ENCODE data around the gene MTR.

The MTR gene

DNA sequence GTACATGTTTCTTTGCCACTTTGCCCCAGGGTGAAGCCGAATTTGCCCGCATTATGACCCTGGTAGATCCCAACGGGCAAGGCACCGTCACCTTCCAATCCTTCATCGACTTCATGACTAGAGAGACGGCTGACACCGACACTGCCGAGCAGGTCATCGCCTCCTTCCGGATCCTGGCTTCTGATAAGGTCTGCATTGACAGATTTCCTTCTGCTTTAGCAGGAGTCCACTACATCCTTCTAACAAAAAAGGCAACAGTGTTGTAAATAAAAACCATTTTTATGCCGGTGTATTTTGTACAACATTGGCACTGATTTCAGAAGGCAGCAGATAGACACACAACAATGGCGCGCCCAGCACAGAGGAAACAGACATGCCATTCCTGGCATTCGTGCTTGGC is 34.1 kb upstream of the MTR start:
- no peak for TF ChIP-seq ZFX (IDR thresholded peaks at IDR 0.05; ENCODE audit: borderline replicate concordance)
- TF ChIP-seq, protein P1, sequence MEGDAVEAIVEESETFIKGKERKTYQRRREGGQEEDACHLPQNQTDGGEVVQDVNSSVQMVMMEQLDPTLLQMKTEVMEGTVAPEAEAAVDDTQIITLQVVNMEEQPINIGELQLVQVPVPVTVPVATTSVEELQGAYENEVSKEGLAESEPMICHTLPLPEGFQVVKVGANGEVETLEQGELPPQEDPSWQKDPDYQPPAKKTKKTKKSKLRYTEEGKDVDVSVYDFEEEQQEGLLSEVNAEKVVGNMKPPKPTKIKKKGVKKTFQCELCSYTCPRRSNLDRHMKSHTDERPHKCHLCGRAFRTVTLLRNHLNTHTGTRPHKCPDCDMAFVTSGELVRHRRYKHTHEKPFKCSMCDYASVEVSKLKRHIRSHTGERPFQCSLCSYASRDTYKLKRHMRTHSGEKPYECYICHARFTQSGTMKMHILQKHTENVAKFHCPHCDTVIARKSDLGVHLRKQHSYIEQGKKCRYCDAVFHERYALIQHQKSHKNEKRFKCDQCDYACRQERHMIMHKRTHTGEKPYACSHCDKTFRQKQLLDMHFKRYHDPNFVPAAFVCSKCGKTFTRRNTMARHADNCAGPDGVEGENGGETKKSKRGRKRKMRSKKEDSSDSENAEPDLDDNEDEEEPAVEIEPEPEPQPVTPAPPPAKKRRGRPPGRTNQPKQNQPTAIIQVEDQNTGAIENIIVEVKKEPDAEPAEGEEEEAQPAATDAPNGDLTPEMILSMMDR (IDR thresholded peaks at IDR 0.05), result no peak
- H3K27ac ChIP-seq, result no peak overlapping the region

DNA sequence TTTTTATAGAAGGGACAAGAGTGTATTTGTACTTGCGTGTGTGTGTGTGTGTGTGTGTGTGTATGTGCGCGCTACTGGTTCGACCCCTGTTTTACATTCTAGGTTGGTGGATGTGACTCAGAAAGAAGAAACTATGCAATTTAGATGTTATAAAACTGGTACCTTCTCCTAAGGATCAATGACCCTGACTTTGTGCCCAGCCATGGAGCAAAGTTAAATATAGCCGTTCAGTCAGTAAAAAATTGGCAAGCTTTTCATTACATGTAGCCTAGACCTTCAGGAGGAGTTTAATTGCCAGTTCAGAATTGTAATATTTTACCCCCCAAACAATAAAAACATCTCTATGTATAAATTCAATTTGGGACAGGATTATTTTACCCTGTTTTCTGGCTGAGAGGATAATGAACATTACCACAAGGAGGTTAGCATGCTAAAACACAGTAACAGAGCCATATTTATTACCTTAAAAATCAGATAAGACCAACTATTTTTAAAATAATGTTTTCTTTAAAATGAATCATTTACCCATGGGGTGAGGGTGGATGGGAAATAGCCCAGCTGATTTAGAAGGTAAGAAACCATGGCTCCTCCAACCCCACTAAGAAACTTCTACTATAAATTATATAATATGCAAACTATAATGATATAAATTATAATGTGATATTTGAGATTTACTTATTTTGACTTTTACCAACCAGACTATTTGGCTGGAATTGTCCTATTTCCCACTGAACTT is 33.5 kb upstream of the MTR start:
- H3K27ac ChIP-seq, result no peak overlapping the region
- TF ChIP-seq, protein P1 (IDR thresholded peaks at IDR 0.05), result no peak
- TF ChIP-seq ZFX (IDR thresholded peaks at IDR 0.05; ENCODE audit: borderline replicate concordance), result no peak

DNA sequence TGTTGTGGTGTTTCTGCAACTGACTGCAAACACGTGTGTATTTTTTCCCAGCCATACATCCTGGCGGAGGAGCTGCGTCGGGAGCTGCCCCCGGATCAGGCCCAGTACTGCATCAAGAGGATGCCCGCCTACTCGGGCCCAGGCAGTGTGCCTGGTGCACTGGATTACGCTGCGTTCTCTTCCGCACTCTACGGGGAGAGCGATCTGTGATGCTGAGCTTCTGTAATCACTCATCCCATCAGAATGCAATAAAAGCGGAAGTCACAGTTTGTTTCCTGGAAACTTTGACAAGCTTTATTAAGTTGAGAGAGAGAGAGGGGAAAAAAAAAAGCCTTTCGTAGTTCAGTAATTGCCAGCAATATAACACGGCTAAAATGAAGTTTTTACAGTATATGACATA is 32.7 kb upstream of the MTR start:
- H3K27ac ChIP-seq, result no peak overlapping the region
- TF ChIP-seq ZFX (IDR thresholded peaks at IDR 0.05; ENCODE audit: borderline replicate concordance), result no peak
- TF ChIP-seq, protein P1 (IDR thresholded peaks at IDR 0.05), result no peak

DNA sequence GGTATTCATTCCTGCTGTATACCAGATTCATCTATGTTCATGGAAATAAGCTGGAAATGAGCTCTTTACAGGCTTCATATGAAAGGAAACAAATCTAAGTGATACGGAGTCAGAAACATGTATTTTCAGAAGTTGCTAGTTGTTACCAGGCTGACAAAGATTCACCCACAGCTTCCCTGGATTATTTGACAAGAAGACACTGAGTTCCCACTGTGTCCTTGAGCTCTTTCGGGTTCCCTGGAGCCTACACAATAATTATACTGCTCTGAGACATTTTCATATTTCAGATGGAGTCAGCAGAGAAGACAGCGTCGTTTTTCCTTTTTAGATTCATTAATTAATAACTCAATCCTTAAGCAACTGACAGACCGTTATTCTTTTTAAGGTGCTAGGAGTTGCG is 29.3 kb upstream of the MTR start:
- no peak overlapping the region for H3K27ac ChIP-seq
- TF ChIP-seq ZFX (IDR thresholded peaks at IDR 0.05; ENCODE audit: borderline replicate concordance), result no peak
- TF ChIP-seq, protein P1 (IDR thresholded peaks at IDR 0.05), result no peak

DNA sequence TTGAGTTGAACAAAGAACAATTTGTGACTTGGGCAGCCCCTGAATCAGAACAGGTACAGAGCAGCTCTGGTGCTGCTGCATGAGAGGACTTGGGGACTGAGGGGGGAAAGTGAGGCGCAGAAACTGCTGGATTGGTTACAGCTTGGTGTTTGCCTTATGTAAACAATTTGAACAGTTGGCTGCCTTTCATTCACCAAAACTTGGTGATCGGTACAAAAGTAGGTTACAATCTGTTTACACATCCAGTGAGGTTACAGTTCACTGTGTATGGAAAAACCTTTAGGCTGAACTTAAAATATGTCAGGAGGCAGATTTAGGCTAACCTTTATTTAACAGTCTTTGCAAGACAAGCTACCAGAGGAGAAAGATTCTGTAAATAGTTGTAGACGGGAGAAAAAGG is 28.6 kb upstream of the MTR start:
- TF ChIP-seq ZFX (IDR thresholded peaks at IDR 0.05; ENCODE audit: borderline replicate concordance), result no peak
- TF ChIP-seq, protein P1 (IDR thresholded peaks at IDR 0.05), result no peak
- no peak overlapping the region for H3K27ac ChIP-seq

DNA sequence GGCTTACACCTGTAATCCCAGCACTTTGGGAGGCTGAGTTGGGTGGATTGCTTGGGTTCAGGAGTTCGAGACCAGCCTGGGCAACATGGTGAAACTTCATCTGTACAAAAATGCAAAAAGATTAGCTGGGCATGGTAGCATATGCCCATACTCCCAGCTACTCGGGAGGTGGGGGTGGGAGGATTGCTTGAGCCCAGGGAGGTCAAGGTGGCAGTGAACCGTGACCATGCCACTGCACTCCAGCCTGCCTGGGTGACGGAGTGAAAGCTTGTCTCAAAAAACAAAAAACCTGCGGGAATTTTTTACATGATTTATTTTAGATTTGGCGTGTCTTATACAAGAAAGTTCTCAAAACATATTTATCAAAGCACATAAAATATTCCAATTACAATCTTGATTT is 27.8 kb upstream of the MTR start:
- TF ChIP-seq, protein P1 (IDR thresholded peaks at IDR 0.05), result no peak
- no peak for TF ChIP-seq ZFX (IDR thresholded peaks at IDR 0.05; ENCODE audit: borderline replicate concordance)
- H3K27ac ChIP-seq, result no peak overlapping the region

DNA sequence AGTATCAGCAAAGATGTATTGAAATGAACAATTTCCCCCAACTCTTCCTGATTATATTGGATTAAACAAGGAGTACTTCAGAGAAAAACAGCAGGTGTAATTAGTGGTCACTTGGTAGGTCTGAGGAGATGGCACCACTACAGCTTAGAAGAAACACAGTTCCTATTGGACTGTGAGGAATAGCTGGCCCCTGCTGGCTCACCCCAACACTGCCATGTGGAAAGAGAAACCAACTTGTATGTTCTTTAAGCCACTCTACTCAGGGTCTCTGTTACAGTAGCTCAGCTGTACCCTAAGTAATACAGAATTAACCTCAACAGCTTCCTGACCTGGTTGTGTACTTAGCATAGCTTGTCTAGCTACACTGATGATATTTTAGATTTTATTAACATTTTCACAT is 26.5 kb upstream of the MTR start:
- no peak overlapping the region for H3K27ac ChIP-seq
- TF ChIP-seq, protein P1 (IDR thresholded peaks at IDR 0.05), result no peak
- no peak for TF ChIP-seq ZFX (IDR thresholded peaks at IDR 0.05; ENCODE audit: borderline replicate concordance)
